ENCODE data around the gene ATP2B3.

ATP2B3 gene

DNA sequence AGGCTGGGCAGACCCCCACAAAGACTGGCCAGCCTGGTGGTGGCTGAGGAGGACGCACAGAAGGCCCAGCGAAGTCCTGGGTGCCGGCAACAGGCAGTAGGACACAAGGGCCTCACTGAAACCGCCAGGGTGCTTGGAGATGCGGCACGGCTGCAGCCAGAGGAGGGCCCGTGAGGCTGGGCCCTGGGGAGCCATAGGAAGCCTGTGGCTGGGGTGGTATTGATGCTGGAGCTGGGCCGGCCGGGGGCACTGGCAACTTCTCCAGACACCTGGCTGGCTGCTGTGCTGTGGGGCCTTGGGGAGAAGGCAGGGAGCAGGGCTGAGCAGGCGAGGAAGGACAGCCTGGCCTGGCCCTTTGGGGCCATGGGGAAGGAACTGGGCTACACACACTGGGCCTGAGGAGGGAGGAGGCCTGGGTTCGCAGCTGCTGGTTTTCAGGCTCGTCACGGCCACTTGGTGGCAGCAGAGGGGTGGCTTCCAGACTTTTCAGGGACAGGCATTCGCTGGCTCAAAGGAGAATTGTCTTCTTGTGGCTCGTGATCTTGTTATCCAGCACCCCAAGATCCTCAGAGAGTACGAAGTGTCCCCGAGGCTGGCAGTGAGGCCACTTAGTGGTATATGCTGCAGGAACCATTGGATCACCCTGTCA lies 37.2 kb downstream of the ATP2B3 start:
- H3K36me3 ChIP-seq (ENCODE audit: insufficient read depth, low read length), result peaks cover 4% of the 10 kb centered on the region; the same call in 1 of the 2 replicates
- TF ChIP-seq POLR2AphosphoS5 (IDR thresholded peaks at IDR 0.05; ENCODE audit: borderline replicate concordance, low read depth, low read length), result no peak
- no peak for TF ChIP-seq EZH2 (IDR thresholded peaks at IDR 0.05)
- no peak for TF ChIP-seq FOXP2 (optimal IDR thresholded peaks at IDR 0.05; ENCODE audit: control extremely low read depth, extremely low read length, insufficient read depth)
- DNase-seq (ENCODE audit: low read depth, low spot score), result no peak
- no peak overlapping the region for H3K9ac ChIP-seq (ENCODE audit: insufficient read length)
- H3K4me3 ChIP-seq, result no peak overlapping the region
- no peak overlapping the region for H3K27ac ChIP-seq
- H3K9me3 ChIP-seq (ENCODE audit: low read depth, low read length), result no peaks in the 10 kb centered on the region

DNA sequence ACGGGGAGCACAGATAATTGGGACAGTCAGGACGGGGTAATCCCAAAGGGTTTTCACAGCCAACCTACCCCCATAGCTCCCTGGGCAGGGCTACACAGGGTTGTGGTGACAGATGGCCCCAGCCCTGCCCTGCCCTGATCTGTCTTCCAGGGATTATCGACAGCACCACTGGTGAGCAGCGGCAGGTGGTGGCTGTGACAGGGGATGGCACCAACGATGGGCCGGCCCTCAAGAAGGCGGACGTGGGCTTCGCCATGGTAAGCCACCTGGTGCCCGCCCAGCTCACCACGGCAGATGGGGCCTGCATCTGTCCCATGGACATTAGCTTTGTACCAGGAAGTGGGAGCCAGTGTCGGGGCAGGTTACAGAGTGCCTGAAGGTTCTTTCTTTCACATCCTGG lies 39.3 kb downstream of the ATP2B3 start:
- no peak for TF ChIP-seq POLR2AphosphoS5 (IDR thresholded peaks at IDR 0.05; ENCODE audit: borderline replicate concordance, low read depth, low read length)
- TF ChIP-seq EZH2 (IDR thresholded peaks at IDR 0.05), result no peak
- TF ChIP-seq FOXP2 (optimal IDR thresholded peaks at IDR 0.05; ENCODE audit: control extremely low read depth, extremely low read length, insufficient read depth), result no peak

DNA sequence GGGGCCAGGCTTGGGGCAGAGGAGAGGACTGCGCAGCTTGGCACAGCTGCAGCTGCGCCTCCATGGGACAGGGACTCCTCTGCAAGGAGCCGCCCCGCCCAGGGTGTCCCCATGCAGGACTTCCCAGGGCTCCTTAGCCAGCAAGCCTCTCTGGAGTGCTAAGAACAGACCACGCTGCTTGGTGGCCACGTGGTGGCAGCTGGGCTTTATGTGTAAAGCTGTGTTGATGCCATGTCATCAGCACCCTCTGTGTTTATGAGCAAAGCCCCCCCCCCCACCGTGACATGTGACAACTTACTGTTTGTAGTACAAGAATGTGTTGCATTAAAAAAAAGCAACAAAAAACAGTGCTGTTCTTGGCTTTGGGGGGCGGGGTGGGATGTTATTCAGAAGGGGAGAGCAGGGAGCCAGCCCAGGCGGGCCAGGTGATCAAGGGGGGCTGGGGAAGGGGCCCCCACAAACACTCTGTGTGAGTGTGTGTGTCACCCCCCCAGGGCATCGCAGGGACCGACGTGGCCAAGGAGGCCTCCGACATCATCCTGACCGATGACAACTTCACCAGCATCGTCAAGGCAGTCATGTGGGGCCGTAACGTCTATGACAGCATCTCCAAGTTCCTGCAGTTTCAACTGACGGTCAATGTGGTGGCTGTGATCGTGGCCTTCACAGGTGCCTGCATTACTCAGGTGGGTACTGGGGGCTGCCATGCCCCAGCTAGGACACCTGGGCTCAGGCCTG lies 40.3 kb downstream of the ATP2B3 start:
- no peak overlapping the region for H3K27ac ChIP-seq
- peaks cover 7% of the 10 kb centered on the region; the same call in 1 of the 2 replicates for H3K36me3 ChIP-seq (ENCODE audit: insufficient read depth, low read length)
- no peaks in the 10 kb centered on the region for H3K9me3 ChIP-seq (ENCODE audit: low read depth, low read length)
- no peak overlapping the region for H3K9ac ChIP-seq (ENCODE audit: insufficient read length)
- no peak overlapping the region for H3K4me3 ChIP-seq
- no peak for TF ChIP-seq POLR2AphosphoS5 (IDR thresholded peaks at IDR 0.05; ENCODE audit: borderline replicate concordance, low read depth, low read length)
- no peak for TF ChIP-seq EZH2 (IDR thresholded peaks at IDR 0.05)
- no peak for TF ChIP-seq FOXP2 (optimal IDR thresholded peaks at IDR 0.05; ENCODE audit: control extremely low read depth, extremely low read length, insufficient read depth)
- DNase-seq (ENCODE audit: low read depth, low spot score), result no peak

More for the DNA sequence above, 39.3 kb downstream of the ATP2B3 start:
- no peak overlapping the region for H3K9ac ChIP-seq (ENCODE audit: insufficient read length)
- H3K9me3 ChIP-seq (ENCODE audit: low read depth, low read length), result no peaks in the 10 kb centered on the region
- H3K36me3 ChIP-seq (ENCODE audit: insufficient read depth, low read length), result peaks cover 7% of the 10 kb centered on the region; the same call in 1 of the 2 replicates
- no peak overlapping the region for H3K4me3 ChIP-seq
- H3K27ac ChIP-seq, result no peak overlapping the region
- no peak for DNase-seq (ENCODE audit: low read depth, low spot score)

DNA sequence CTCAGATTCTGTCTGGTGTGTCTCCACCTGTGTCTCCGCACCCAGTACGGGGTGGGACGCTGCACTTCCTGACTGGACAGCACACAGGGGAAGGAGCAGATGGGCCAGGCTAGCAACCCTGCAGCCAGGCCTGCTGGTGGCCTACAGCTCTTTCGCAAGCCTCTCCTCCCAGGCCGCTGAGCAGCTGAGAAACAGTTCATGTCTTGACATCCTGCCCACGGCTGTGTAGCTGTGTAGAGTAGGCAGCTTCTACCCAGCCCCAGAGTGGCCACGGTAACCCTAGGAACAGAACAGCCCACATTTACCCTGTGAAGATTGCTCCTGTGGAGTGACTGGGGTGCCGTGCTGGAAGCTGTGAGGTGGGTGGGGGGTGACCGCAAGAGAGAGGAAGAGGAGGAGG lies 42.6 kb downstream of the ATP2B3 start:
- DNase-seq (ENCODE audit: low read depth, low spot score), result no peak
- peaks cover 7% of the 10 kb centered on the region; the same call in 1 of the 2 replicates for H3K36me3 ChIP-seq (ENCODE audit: insufficient read depth, low read length)
- no peak overlapping the region for H3K27ac ChIP-seq
- no peak overlapping the region for H3K9ac ChIP-seq (ENCODE audit: insufficient read length)
- TF ChIP-seq FOXP2 (optimal IDR thresholded peaks at IDR 0.05; ENCODE audit: control extremely low read depth, extremely low read length, insufficient read depth), result no peak
- no peak for TF ChIP-seq EZH2 (IDR thresholded peaks at IDR 0.05)
- TF ChIP-seq POLR2AphosphoS5 (IDR thresholded peaks at IDR 0.05; ENCODE audit: borderline replicate concordance, low read depth, low read length), result no peak
- no peaks in the 10 kb centered on the region for H3K9me3 ChIP-seq (ENCODE audit: low read depth, low read length)
- H3K4me3 ChIP-seq, result no peak overlapping the region

DNA sequence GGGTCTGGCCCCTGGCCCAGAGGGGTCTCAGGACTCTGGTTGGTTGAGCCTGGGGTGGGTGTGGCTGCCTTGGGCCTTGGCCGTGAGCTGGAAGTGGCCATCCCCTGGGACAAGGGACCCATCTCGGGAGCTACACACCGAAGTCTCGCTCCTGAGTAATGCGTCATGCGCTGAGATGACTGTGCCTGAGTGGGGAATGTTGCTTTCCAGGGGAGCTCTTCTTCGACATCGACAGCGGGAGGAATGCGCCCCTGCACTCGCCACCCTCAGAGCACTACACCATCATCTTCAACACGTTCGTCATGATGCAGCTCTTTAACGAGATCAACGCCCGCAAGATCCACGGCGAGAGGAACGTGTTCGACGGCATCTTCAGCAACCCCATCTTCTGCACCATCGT lies 43.0 kb downstream of the ATP2B3 start:
- DNase-seq (ENCODE audit: low read depth, low spot score), result no peak
- TF ChIP-seq FOXP2 (optimal IDR thresholded peaks at IDR 0.05; ENCODE audit: control extremely low read depth, extremely low read length, insufficient read depth) (no peak), EZH2 (IDR thresholded peaks at IDR 0.05) (no peak), POLR2AphosphoS5 (IDR thresholded peaks at IDR 0.05; ENCODE audit: borderline replicate concordance, low read depth, low read length) (no peak)
- no peak overlapping the region for H3K9ac ChIP-seq (ENCODE audit: insufficient read length)
- H3K4me3 ChIP-seq, result no peak overlapping the region
- H3K36me3 ChIP-seq (ENCODE audit: insufficient read depth, low read length), result peaks cover 7% of the 10 kb centered on the region; the same call in 1 of the 2 replicates
- no peaks in the 10 kb centered on the region for H3K9me3 ChIP-seq (ENCODE audit: low read depth, low read length)
- H3K27ac ChIP-seq, result no peak overlapping the region

DNA sequence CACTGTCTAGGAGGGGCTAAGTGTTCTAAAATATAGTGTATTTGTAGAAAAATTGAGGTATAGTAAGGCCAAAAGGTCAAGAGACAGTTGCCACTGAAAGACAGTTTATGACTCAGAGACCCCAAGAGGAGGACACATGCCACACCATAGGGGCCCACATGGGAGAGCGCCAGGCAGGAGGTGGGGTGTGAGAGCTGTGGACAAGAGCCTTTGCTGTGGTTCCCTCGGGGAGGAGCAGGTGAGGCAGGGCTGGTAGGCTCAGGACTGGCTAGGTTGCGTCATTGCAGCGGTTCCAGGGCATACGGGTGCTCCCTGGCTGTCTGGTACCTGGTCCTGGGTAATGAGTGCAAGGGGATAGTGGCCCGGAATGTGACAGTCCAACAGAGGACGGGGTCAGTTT lies 43.9 kb downstream of the ATP2B3 start:
- Histone ChIP-seq H3K9me3 (ENCODE audit: low read depth, low read length) (no peaks in the 10 kb centered on the region), H3K27ac (no peak overlapping the region), H3K36me3 (ENCODE audit: insufficient read depth, low read length) (peaks cover 7% of the 10 kb centered on the region; the same call in 1 of the 2 replicates), H3K9ac (ENCODE audit: insufficient read length) (no peak overlapping the region), H3K4me3 (no peak overlapping the region)
- TF ChIP-seq EZH2 (IDR thresholded peaks at IDR 0.05) (no peak), FOXP2 (optimal IDR thresholded peaks at IDR 0.05; ENCODE audit: control extremely low read depth, extremely low read length, insufficient read depth) (no peak), POLR2AphosphoS5 (IDR thresholded peaks at IDR 0.05; ENCODE audit: borderline replicate concordance, low read depth, low read length) (no peak)
- no peak for DNase-seq (ENCODE audit: low read depth, low spot score)

DNA sequence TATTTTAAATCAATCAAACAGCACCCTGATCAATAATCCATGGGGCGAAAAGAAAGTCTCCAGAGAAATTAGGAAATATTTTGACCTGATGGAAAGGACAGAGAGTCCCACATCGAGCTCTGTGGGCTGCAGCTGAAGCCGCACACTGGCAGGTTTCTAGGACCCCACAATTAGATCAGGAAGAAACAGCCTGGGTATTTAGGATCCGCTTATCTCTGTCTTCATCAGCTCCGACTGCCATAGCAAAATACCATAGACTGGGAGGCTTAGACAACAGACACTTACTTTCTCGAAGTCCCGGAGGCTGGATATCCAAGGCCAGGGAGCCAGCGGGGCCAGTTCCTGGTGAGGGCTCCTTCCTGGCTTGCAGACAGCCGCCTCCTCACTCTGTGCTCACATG lies 45.1 kb downstream of the ATP2B3 start:
- no peak overlapping the region for H3K9ac ChIP-seq (ENCODE audit: insufficient read length)
- no peak overlapping the region for H3K27ac ChIP-seq
- H3K4me3 ChIP-seq, result no peak overlapping the region
- TF ChIP-seq EZH2 (IDR thresholded peaks at IDR 0.05) (no peak), POLR2AphosphoS5 (IDR thresholded peaks at IDR 0.05; ENCODE audit: borderline replicate concordance, low read depth, low read length) (no peak), FOXP2 (optimal IDR thresholded peaks at IDR 0.05; ENCODE audit: control extremely low read depth, extremely low read length, insufficient read depth) (no peak)
- peaks cover 7% of the 10 kb centered on the region; the same call in 1 of the 2 replicates for H3K36me3 ChIP-seq (ENCODE audit: insufficient read depth, low read length)
- H3K9me3 ChIP-seq (ENCODE audit: low read depth, low read length), result no peaks in the 10 kb centered on the region
- no peak for DNase-seq (ENCODE audit: low read depth, low spot score)

DNA sequence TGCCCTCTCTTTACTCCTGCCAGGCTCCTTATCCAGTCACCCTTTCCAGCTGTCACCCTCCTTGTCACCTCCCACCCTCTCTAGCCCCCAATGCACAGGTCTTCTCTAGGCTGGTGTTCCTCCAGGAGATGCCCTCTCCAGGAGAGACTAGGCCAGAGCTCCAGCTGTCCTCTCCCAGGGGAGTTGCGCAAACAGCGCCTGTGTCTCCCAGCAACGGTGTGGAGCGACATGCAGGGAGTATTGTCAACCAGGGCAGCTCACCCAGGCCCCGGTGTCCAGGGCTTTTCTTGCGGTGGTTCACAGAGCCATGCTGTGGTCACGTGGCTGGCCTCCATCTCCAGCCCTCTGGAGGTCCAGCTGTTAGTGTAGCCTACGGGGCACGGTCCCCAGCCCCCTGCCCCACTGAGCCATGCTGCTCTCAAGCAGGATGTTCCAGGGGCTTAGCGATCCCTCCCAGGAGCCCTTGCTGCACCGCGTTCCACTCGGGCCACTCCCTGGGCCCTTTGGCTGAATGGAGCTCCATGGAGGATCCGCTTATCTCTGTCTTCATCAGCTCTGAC lies 46.7 kb downstream of the ATP2B3 start:
- no peak for DNase-seq (ENCODE audit: low read depth, low spot score)
- H3K9ac ChIP-seq (ENCODE audit: insufficient read length), result no peak overlapping the region
- H3K4me3 ChIP-seq, result no peak overlapping the region
- H3K9me3 ChIP-seq (ENCODE audit: low read depth, low read length), result no peaks in the 10 kb centered on the region
- no peak overlapping the region for H3K27ac ChIP-seq
- H3K36me3 ChIP-seq (ENCODE audit: insufficient read depth, low read length), result peaks cover 3% of the 10 kb centered on the region; the same call in 1 of the 2 replicates
- TF ChIP-seq POLR2AphosphoS5 (IDR thresholded peaks at IDR 0.05; ENCODE audit: borderline replicate concordance, low read depth, low read length) (no peak), EZH2 (IDR thresholded peaks at IDR 0.05) (no peak), FOXP2 (optimal IDR thresholded peaks at IDR 0.05; ENCODE audit: control extremely low read depth, extremely low read length, insufficient read depth) (no peak)

Data from SK-N-MC (cell line).